Fibroblast of lung (primary cell): ENCODE data around the gene TBC1D22A.

Experiments
- CTCF ChIP-seq, 2 donors: IDR thresholded peaks in 1 of 2; conservative IDR thresholded peaks in 1 of 2; 1 replicate in 1 of 2; 2 replicates in 1 of 2; pipeline ENCODE4 v1.5.1; 2011 to 2012; ENCODE audit warnings: low read length in 2 of 2, control low read depth in 1 of 2, inconsistent platforms in 1 of 2, low read depth in 1 of 2, mild to moderate bottlenecking in 1 of 2
- EZH2 ChIP-seq: IDR thresholded peaks from 2 replicates; pipeline ENCODE4 v1.5.1; 2012; ENCODE audit warnings: low read length, control low read depth, mild to moderate bottlenecking; ENCODE audit errors: missing control alignments

GRCh38 chr22:46810856-46811786, 48.7 kb downstream of the TBC1D22A start:
- TF ChIP-seq EZH2, result no peak
- TF ChIP-seq CTCF (conservative IDR thresholded peaks at IDR 0.05 in 1 of 2, IDR thresholded peaks at IDR 0.05 in 1 of 2; ENCODE audit: low read depth in 1 of 2, low read length in 2 of 2), result no peak
